ENCODE measurements around the gene RPS18. TPM values are rescaled to one million over a fixed set of nuclear protein-coding genes. Genes with fewer than 3 reads are reported as not detected.
"Not testable (repeated sequence)": the region's sequence is repeated elsewhere in the genome, so short reads cannot be mapped to it uniquely, and the experiment has no call there.

The RPS18 gene
- total RNA-seq, 1 donor from 2014 or later, result 4,710 TPM

DNA sequence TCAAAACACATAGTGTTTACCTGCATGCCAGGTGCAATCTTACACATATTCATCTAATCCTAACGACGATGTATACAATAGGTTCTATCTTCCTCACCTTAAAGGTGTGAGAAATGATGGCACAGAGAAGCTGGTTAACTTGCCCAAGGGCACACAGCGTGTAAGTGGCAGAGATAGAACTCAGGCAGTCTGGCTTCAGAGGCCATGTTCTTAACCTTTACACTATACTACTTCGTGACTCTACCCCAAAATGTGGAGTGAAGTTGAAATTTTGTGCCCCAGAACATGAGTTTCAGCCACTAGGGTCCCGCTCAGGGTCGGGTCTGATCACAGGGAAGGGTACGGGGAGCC, 783 bp upstream of the RPS18 start:
- TF ChIP-seq, protein P1, sequence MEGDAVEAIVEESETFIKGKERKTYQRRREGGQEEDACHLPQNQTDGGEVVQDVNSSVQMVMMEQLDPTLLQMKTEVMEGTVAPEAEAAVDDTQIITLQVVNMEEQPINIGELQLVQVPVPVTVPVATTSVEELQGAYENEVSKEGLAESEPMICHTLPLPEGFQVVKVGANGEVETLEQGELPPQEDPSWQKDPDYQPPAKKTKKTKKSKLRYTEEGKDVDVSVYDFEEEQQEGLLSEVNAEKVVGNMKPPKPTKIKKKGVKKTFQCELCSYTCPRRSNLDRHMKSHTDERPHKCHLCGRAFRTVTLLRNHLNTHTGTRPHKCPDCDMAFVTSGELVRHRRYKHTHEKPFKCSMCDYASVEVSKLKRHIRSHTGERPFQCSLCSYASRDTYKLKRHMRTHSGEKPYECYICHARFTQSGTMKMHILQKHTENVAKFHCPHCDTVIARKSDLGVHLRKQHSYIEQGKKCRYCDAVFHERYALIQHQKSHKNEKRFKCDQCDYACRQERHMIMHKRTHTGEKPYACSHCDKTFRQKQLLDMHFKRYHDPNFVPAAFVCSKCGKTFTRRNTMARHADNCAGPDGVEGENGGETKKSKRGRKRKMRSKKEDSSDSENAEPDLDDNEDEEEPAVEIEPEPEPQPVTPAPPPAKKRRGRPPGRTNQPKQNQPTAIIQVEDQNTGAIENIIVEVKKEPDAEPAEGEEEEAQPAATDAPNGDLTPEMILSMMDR (IDR thresholded peaks at IDR 0.05), result no peak
- ChIA-PET POLR2A (interaction anchor here (0.6 to 3.9 kb wide), 38 partner anchors 9 to 1568 kb away, joined by 3 to 80 read pairs (median 6); partner anchors contain the start of genes ABHD16A, CUTA, GPSM3 and HLA-DPA1), CTCF (interaction anchor here (1.1 to 2.0 kb wide), 4 partner anchors 18 to 74 kb away, joined by 3 to 11 read pairs (median 6); partner anchors contain the start of genes PFDN6 and WDR46)
- H3K27me3 Mint-ChIP-seq, result no peaks in the 10 kb centered on the region
- intact Hi-C loops (cut with micrococcal nuclease), result loop anchor here (1.0 to 5.0 kb wide), 9 partner anchors 18 to 516 kb away; partner anchors contain the start of genes CUTA, LEMD2, PFDN6 and RING1
- peak overlapping the region; percentile 100 for H3K27ac Mint-ChIP-seq
- H3K9me3 Mint-ChIP-seq, result no peaks in the 10 kb centered on the region
- peaks cover 53% of the 10 kb centered on the region for H3K4me1 Mint-ChIP-seq
- peak; percentile 10 for ATAC-seq (ENCODE audit: low read depth)
- peak overlapping the region; percentile 100 for H3K4me3 Mint-ChIP-seq
- peaks cover 86% of the 10 kb centered on the region for H3K36me3 Mint-ChIP-seq (ENCODE audit: low read depth)
- DNase-seq, result no peak

GRCh38 chr6:33272275-33273128, 627 bp downstream of the RPS18 start:
- H3K4me3 Mint-ChIP-seq, result peak overlapping the region; percentile 100
- TF ChIP-seq, protein P1 (IDR thresholded peaks at IDR 0.05), result no peak
- H3K4me1 Mint-ChIP-seq, result peaks cover 63% of the 10 kb centered on the region
- POLR2A ChIA-PET, result interaction anchor here (0.5 to 3.9 kb wide), 38 partner anchors 9 to 1607 kb away, joined by 3 to 80 read pairs (median 6); partner anchors contain the start of genes BAK1, CSNK2B, CUTA and HLA-DMA
- no peaks in the 10 kb centered on the region for H3K9me3 Mint-ChIP-seq
- ATAC-seq (ENCODE audit: low read depth) (peak; percentile 4), DNase-seq (no peak)
- intact Hi-C loops (cut with micrococcal nuclease), result loop anchor here (5.0 kb wide), 1 partner anchor 515 kb away; the partner anchor contains the start of gene LEMD2
- peaks cover 81% of the 10 kb centered on the region for H3K36me3 Mint-ChIP-seq (ENCODE audit: low read depth)
- CTCF ChIA-PET, result interaction anchor here (1.0 to 2.0 kb wide), 4 partner anchors 16 to 272 kb away, joined by 3 to 11 read pairs (median 4); partner anchors contain the start of genes PFDN6 and WDR46
- peak overlapping the region; percentile 100 for H3K27ac Mint-ChIP-seq
- no peaks in the 10 kb centered on the region for H3K27me3 Mint-ChIP-seq

DNA sequence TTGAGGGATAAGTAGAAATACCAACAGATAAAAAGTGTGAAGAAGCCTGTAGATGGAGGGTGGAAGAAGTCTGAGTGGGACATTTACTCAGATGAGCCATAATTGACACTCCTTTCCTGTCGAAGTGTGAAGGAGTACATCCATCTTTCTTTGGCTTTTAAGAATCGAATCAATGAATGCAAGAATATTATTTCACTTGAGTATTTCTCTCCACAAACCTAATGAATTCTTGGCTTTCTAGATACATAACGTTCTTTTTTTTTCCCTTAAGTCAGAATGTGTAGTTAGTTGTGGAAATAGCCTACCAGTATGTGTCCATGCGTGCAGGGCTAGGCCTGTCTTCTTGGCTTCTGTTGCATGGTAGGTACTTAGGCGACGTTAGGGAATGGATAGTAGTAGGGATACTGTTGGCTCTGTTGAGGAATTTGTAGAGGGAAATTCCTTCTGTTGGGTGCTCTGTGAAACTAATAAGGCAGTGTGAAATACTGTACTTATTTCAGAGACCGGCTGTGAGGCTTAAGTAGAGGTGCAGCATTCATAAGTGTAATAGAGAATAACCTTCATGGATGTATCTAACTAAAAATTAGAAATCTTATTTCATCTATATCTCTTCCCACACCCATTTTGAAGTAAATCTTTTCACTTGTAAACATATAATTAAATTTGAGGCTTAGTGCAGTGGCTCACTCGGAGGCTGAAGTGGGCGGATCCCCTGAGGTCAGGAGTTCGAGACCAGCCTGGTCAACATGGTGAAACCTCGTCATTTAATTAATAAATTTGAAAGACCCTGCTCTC, 1.5 kb downstream of the RPS18 start:
- peaks cover 76% of the 10 kb centered on the region for H3K36me3 Mint-ChIP-seq (ENCODE audit: low read depth)
- no peaks in the 10 kb centered on the region for H3K9me3 Mint-ChIP-seq
- ChIA-PET POLR2A (interaction anchor here (2.4 to 3.9 kb wide), 7 partner anchors 16 to 198 kb away, joined by 9 to 80 read pairs (median 28); partner anchors contain the start of genes CUTA, HLA-DPB1, PFDN6 and RGL2), CTCF (no interaction called here)
- peak overlapping the region; percentile 100 for H3K4me3 Mint-ChIP-seq
- no peak for ATAC-seq (ENCODE audit: low read depth)
- no peaks in the 10 kb centered on the region for H3K27me3 Mint-ChIP-seq
- peak overlapping the region; percentile 100 for H3K27ac Mint-ChIP-seq
- TF ChIP-seq, protein P1 (IDR thresholded peaks at IDR 0.05), result no peak
- intact Hi-C loops (cut with micrococcal nuclease), result loop anchor here (5.0 kb wide), 1 partner anchor 514 kb away; the partner anchor contains the start of gene LEMD2
- no peak for DNase-seq
- H3K4me1 Mint-ChIP-seq, result peaks cover 70% of the 10 kb centered on the region

DNA sequence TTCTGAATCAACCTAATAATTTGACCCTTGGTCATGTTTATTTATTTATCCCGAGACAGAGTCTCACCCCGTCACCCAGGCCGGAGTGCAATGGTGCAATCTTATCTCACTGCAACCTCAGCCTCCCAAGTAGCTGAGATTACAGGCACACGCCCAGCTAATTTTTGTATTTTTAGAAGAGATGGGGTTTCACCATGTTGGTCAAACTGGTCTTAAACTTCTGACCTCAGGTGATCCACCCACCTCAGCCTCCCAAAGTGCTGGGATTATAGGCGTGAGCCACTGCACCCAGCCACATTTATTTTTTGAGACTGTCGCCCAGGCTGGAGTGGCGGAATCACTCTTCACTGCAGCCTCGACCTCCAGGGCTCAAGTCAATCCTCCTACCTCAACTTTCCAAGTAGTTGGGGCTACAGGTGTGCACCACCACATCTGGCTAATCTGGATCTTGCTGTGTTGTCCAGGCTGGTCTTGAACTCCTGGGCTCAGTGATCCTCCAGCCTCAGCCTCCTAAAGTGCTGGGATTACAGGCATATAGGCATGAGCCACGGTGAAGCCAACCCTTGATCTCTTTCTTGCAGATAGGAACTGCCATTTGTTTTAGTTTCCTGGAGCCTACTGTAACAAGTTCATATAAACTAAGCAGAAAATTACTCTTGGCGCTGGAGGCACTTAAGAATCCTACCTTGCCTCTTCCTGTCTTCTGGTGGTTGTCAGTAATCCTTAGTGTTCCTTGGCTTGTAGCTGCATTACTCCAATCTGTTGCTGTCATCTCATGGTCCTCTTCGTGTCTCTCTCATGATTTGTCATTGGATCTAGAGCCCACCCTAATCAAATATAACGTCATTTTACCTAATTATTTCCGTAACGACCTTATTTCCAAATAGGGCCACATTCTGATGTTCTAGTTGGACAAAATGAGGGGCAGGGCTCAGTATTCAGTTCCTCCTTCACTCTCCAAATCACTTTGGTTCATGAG, 2.3 kb downstream of the RPS18 start:
- ChIA-PET CTCF (no interaction called here), POLR2A (no interaction called here)
- intact Hi-C loops (cut with micrococcal nuclease), result loop anchor here (5.0 kb wide), 1 partner anchor 513 kb away; the partner anchor contains the start of gene LEMD2

GRCh38 chr6:33275795-33276580, 4.1 kb downstream of the RPS18 start:
- peaks cover 69% of the 10 kb centered on the region for H3K4me1 Mint-ChIP-seq
- peak overlapping the region; percentile 100 for H3K27ac Mint-ChIP-seq
- peak overlapping the region; percentile 83 for H3K4me3 Mint-ChIP-seq
- intact Hi-C loops (cut with micrococcal nuclease), result loop anchor here (2.0 kb wide), 2 partner anchors 37 to 295 kb away; no protein-coding TSS in a partner anchor
- H3K9me3 Mint-ChIP-seq; DNase-seq; H3K27me3 Mint-ChIP-seq; ATAC-seq (ENCODE audit: low read depth): not testable (repeated sequence)
- H3K36me3 Mint-ChIP-seq (ENCODE audit: low read depth), result peaks cover 84% of the 10 kb centered on the region
- ChIA-PET POLR2A (interaction anchor here (0.6 to 4.2 kb wide), 16 partner anchors 11 to 431 kb away, joined by 4 to 79 read pairs (median 10); partner anchors contain the start of genes CUTA, PFDN6, RGL2 and RING1), CTCF (interaction anchor here (1.2 to 2.4 kb wide), 5 partner anchors 11 to 291 kb away, joined by 3 to 21 read pairs (median 12); partner anchors contain the start of genes PFDN6, RGL2 and WDR46)

More for the DNA sequence above, 2.3 kb downstream of the RPS18 start:
- Mint-ChIP-seq H3K36me3 (ENCODE audit: low read depth) (peaks cover 75% of the 10 kb centered on the region), H3K27me3 (no peaks in the 10 kb centered on the region), H3K9me3 (no peaks in the 10 kb centered on the region), H3K4me3 (peak overlapping the region; percentile 100), H3K27ac (peak overlapping the region; percentile 100), H3K4me1 (peaks cover 76% of the 10 kb centered on the region)
- TF ChIP-seq, protein P1 (IDR thresholded peaks at IDR 0.05), result no peak
- DNase-seq (no peak), ATAC-seq (ENCODE audit: low read depth) (no peak)
